NB4 (cell line): ENCODE data around the gene OXNAD1.

ENCODE experiments used
- DNase-seq: peaks from one replicate; pipeline ENCODE4 v3.0.0; 2010; ENCODE audit warnings: low read depth
- H3K4me3 ChIP-seq: one replicate; pipeline ENCODE4 v1.5.1; 2011; ENCODE audit warnings: mild to moderate bottlenecking, low read depth, low read length, moderate library complexity
- MYC ChIP-seq: IDR thresholded peaks from 2 replicates; pipeline ENCODE4 v1.6.1; 2011; ENCODE audit warnings: low read depth, low read length
- POLR2A ChIP-seq: IDR thresholded peaks from 2 replicates; pipeline ENCODE4 v1.6.1; 2011; ENCODE audit warnings: mild to moderate bottlenecking; ENCODE audit not compliant: insufficient read length; ENCODE audit errors: extremely low read depth
- TF ChIP-seq, protein P1 (sequence below): IDR thresholded peaks from 2 replicates; pipeline ENCODE4 v1.6.1; 2011; ENCODE audit warnings: low read depth, low read length
- TF ChIP-seq, protein P2 (sequence below): IDR thresholded peaks from one replicate; pipeline ENCODE4 v1.5.1; 2012; ENCODE audit warnings: low read depth, low read length

OXNAD1 gene

DNA sequence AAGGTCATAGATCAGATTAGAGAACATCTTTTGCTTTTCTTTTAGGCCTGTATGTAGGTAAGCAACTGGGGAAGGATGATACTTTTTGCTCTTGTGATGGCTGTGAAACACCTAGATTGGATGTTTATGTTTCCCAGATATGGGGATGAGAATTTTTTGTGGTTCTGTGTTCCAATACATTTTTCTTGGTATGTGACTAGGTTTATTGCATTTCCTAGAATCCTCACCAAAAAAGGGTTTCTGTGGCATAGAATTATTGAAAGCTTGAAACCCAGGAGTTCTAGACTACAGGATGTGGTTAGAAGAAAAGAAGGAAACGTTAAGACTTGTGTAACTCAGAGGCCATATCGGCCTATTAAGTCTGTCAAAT lies 25.8 kb downstream of the OXNAD1 start:
- TF ChIP-seq, protein P1, sequence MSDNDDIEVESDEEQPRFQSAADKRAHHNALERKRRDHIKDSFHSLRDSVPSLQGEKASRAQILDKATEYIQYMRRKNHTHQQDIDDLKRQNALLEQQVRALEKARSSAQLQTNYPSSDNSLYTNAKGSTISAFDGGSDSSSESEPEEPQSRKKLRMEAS, result no peak
- TF ChIP-seq, protein P2, sequence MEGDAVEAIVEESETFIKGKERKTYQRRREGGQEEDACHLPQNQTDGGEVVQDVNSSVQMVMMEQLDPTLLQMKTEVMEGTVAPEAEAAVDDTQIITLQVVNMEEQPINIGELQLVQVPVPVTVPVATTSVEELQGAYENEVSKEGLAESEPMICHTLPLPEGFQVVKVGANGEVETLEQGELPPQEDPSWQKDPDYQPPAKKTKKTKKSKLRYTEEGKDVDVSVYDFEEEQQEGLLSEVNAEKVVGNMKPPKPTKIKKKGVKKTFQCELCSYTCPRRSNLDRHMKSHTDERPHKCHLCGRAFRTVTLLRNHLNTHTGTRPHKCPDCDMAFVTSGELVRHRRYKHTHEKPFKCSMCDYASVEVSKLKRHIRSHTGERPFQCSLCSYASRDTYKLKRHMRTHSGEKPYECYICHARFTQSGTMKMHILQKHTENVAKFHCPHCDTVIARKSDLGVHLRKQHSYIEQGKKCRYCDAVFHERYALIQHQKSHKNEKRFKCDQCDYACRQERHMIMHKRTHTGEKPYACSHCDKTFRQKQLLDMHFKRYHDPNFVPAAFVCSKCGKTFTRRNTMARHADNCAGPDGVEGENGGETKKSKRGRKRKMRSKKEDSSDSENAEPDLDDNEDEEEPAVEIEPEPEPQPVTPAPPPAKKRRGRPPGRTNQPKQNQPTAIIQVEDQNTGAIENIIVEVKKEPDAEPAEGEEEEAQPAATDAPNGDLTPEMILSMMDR, result no peak
- TF ChIP-seq MYC (no peak), POLR2A (no peak)
- peak; percentile 69 for DNase-seq
- H3K4me3 ChIP-seq, result no peak overlapping the region

DNA sequence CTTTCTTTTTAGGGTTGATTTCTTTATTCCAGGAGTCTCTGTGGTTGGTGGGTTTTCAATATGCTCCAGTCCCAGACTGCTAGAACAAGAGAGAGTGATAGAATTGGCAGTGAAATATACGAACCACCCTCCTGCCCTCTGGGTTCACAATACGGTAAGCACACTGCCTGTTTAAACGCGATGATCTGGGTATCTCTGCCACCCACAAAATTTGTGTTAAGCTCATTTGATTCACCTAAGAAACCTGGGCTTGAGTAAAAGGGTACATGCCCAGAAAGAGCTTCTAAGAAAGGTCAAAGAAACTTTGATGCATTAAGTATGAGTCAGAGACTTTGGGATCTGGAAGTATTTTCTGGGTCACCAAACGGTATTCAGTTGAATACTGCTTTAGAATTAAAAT lies 29.8 kb downstream of the OXNAD1 start:
- H3K4me3 ChIP-seq, result no peak overlapping the region
- TF ChIP-seq, protein P1, result no peak
- DNase-seq, result no peak

DNA sequence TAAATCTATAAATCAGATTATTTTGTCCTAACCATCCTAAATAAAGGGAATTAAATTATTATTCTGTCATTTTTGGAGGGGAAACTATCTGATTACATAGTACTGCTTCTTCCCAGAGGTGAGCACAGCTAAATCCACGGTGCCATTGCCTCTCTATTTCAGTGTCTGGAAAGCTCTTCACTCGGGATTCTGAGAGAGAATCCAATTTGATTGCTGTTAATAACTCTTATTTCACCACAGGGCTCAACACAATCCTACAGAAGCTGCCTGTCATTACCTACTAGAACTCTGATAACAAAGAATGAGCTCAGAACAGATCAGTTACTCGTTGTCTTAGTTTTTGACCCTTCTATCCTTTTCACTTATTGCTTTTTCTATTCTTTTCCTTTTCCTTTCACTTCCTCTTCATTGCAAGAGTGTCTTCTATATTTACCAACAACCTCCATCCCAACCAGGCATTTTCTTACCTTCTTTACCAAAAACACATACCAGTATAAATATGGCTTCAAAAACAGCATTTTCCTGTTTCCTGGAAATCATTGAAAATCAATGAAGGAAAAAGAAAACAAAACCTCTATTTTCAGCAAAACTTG lies 30.4 kb downstream of the OXNAD1 start:
- no peak overlapping the region for H3K4me3 ChIP-seq
- TF ChIP-seq, protein P2, result no peak
- TF ChIP-seq POLR2A (no peak), MYC (no peak)
- TF ChIP-seq, protein P1, result no peak
- no peak for DNase-seq

DNA sequence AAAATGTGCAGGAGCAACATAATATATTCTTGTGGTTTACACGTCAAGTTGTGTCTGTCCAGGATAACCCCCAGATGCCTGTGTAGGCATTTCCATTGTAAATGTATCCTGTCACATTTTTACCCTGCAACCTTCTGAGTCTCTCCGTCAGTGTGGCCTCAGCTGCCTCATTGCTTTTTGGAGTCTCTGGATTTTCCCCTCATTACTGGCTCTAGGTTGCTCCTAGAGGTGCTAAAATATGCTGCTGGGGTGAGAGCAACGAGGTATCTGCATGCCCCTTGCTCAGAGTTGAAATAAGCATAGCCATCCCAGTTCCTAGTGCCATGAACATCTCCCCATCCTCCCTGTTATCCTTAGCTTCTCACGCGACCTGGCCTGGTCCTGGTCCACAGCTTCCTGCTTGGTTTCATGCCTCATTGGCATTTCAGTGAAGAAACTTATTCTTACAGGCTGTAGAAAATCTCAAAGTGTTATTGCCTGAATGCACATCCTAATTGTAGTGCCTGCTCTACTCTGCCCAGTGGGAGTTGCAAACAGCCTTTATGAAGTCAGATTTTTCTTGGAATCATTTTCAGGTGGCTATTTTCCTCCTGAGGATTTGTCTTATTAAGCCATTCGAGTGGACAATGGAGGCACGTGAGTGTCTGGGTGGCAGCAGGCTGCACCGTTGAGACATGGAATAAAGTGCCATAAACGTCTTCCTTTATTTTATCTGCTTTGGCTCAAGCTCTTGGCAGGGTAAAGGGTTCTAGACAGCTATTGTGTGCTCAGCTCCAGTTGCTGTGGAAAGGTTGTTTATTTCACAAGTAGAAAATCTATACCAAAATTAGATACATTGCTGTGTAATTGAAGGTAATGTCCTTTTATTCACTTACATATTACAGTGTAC lies 33.2 kb downstream of the OXNAD1 start:
- TF ChIP-seq, protein P1, result no peak
- TF ChIP-seq, protein P2, result no peak
- TF ChIP-seq MYC (no peak), POLR2A (no peak)
- no peak overlapping the region for H3K4me3 ChIP-seq
- no peak for DNase-seq

DNA sequence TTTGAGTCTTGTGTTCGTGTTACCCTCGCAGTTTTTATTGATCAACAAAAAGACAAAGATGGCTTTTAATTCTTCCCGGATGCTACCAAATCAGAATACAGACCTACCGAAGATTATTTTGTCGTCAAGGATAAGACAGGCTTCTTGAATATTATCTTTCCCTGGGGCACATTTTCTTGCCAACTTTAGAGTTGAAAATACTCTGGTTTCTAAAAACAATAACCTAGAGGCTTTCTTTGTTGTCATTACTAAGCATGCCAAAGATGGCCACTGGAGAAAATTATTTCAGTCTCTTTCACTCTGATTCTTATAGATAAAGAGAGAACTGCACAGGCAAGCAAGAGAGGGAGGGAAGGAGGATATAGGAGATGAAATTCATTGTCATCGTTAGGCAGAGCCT lies 33.9 kb downstream of the OXNAD1 start:
- H3K4me3 ChIP-seq, result no peak overlapping the region
- TF ChIP-seq, protein P1, result no peak
- TF ChIP-seq, protein P2, result no peak
- TF ChIP-seq POLR2A (no peak), MYC (no peak)
- DNase-seq, result no peak

DNA sequence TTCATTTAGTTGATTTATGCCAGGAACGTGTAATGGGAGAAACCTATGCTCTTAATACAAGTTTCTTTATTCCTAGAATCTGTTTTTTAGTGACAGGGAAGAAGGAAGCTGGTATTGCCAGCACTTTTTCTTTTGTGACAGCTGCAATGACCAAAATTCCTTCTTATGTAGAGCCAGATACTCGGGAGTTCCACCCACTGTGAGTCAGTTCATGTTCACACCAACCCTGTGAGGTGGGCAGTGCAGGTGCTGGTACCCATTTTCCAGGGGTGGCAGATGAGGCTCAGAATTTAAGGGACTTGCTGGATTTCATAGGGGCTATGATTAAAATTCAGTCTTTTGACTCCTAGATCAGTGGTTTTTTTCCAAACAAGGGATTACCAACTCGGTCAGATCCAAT lies 34.7 kb downstream of the OXNAD1 start:
- TF ChIP-seq, protein P1, result no peak
- TF ChIP-seq, protein P2, result no peak
- no peak for TF ChIP-seq MYC
- TF ChIP-seq POLR2A, result no peak
- no peak overlapping the region for H3K4me3 ChIP-seq
- DNase-seq, result no peak
